HG03139 (cell line): ENCODE data around the gene FBN2.
"Not testable (repeated sequence)": the region's sequence is repeated elsewhere in the genome, so short reads cannot be mapped to it uniquely, and the experiment has no call there.

Source experiments
- ATAC-seq: cut with Tn5 transposase; IDR thresholded peaks from one replicate; pipeline ENCODE4 v1.9.1; 2021; ENCODE audit not compliant: unreplicated experiment

The FBN2 gene

GRCh38 chr5:128480158-128480557, 57.9 kb downstream of the FBN2 start:
- ATAC-seq: no peak

GRCh38 chr5:128478386-128479368, 59.4 kb downstream of the FBN2 start:
- ATAC-seq: no peak

- ATAC-seq: no peak
These were observed 60.1 kb downstream of the FBN2 start for GRCh38 chr5:128477944-128478343.

- no peak for ATAC-seq
These were observed 62.4 kb downstream of the FBN2 start for GRCh38 chr5:128475693-128476092.

DNA sequence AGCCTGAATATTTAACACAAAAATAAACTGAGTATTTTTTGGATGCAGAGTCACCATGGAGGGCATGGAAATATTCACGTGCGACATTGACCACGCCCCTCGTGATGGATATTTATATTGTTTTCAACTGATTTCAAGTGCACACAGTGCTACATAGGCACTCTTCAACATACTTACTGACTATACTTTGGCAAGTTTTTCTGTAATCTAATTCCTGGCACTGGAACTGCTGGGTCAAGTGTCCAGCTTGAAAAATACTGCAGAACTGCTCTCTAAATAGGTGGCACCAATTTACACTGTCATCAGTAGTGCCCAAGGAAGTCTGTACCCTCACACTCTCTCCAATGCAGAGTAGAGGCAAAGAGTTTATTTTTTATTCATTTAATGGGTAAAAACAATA, 65.1 kb downstream of the FBN2 start:
- no peak for ATAC-seq

GRCh38 chr5:128472036-128472435, 66.0 kb downstream of the FBN2 start:
- ATAC-seq: no peak

DNA sequence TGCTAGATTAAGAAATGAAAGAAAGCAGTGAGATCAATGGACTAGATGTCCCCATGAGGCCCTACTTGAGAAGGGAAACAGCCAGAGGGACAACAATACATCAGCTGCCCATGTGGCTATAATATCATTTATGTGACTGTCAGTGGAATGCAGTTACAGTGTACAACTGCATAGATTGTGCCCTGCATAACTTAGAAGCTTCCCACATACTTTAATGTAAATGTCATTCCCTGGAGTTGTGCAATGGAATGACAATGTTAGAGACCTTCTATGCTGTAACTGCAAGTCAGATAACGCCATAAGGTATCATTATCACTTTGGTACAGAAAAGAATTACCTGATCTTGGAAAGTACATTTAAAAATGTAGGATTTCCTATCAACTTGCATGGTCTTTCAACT, 67.4 kb downstream of the FBN2 start:
- ATAC-seq: no peak

- no peak for ATAC-seq
These were observed 68.1 kb downstream of the FBN2 start for GRCh38 chr5:128469912-128470311.

- no peak for ATAC-seq
These were observed 71.1 kb downstream of the FBN2 start for GRCh38 chr5:128466980-128467379.

GRCh38 chr5:128466554-128466953, 71.5 kb downstream of the FBN2 start:
- no peak for ATAC-seq

DNA sequence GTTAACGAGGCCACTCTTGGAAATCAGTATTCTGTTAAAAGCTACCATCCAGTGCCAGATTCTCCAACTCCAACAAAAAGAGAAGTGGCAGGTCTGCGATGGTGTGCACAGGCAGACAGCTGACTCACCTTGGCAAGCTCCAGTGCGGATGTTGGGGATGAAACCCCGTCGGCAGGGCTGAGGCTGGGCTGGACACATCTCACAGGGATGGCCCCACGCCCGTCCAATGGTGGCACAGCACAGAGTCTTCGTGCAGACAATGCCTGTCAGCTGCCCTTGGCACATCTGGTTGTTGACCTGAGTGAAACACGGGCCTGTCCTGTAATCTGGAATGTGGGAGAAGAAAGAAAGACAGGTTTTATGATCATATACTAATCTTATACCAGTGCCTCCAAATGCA, 73.4 kb downstream of the FBN2 start:
- no peak for ATAC-seq

DNA sequence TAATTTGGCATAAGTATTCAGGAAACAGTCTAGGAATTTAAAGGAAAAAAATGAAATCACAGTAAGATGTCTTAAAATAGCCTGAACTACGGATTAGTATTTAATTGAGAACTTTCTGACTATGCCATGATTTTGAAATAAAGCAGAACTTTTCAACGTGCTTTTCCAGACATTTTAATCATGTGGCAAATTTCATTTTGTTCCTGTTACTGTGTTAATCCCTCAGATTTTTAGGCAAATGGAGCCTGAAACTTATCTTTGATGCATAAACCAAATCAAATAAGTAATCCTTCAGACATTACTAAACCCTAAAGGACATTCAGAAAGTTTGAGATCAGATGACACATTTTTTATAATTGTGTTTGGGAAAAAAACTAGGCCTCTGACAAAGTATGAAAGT, 75.7 kb downstream of the FBN2 start:
- no peak for ATAC-seq

GRCh38 chr5:128457147-128457915, 80.7 kb downstream of the FBN2 start:
- ATAC-seq: not testable (repeated sequence)

DNA sequence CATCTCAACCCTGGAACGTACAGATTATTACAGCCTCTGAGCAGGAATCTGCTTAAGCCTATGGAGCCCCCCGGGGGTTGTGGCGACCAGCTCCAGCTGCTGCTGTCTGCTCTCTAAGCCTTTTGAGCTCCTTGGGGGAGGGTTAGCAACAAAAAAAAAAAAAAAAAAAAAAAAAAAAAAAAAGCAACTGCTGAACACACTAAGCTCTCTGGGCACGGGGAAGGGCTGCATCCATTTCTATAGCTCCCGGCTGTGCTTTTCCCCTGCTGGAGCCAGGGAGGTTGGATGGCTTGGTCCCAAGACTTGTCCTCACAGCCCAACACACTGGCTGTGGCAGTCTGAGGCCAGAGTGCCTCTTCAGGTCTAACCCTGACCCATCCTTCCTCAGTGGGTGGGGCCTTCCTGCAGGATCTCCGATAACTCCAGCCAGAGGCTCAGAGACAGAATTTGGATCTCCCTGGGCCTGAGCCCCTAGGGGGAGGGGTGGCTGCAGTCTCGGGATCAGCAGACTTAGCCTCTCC, 82.1 kb downstream of the FBN2 start:
- no peak for ATAC-seq

DNA sequence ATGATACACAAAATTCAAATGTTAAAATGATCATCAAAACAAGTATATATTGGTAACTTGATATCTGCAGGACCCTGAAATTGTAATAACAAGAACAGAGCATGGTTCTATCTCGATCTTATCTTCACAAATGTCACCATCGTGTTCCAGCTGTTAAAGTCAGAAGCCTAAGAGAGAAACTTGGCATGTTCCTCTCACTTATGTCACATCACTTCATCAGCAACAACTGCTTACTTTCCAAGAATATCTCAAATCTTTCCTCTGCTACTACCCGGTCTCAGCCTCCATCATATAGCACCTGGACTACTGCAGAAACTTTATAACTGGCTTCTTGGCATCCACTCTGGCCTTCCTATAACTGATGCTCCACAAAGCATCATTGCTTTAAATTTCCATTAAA, 84.9 kb downstream of the FBN2 start:
- ATAC-seq: no peak

- not testable (repeated sequence) for ATAC-seq
These were observed 90.8 kb downstream of the FBN2 start for GRCh38 chr5:128447224-128447623.

- no peak for ATAC-seq
These were observed 96.1 kb downstream of the FBN2 start for GRCh38 chr5:128441941-128442350.

DNA sequence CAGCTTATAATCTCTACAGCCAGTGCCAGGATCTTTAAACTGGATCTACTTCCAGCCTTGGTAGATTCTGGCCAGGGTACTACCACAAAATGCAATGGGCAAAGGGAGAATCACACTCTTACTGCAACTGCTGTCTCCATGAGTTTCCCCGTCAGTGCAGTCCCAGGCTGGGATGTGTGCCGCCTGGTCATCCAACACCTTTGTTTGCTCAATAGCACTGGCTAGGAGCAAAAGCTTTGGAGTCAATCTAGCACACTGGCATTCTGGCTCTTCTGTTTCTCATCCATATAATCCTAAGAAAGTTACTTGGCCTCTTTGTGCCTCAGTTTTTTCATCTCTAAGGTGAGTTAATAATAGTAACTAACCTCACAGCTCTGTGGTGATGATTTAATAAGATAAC, 96.9 kb downstream of the FBN2 start:
- no peak for ATAC-seq

DNA sequence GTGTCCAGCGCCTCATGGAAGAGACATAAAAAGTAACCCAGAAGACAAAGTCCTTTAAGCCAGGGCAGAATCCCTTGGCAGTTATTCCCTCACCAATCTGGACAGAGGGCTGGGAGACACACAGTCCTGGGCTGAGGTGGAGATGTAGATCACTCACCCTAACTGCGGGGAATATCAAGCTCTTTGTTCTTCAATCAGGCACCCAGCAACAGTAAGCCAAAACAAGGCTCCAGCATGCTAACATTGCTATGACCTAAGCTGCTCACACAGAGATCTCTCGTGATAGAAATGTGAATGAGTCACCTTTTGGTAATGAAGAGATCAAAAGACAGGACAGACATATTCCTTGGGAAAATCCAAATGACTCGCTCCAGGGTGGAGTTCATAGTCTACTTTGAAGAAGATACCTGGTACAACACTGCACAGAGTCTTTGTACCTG, 101.3 kb downstream of the FBN2 start:
- ATAC-seq: no peak

GRCh38 chr5:128435861-128436260, 102.2 kb downstream of the FBN2 start:
- ATAC-seq: no peak

GRCh38 chr5:128434993-128435392, 103.1 kb downstream of the FBN2 start:
- no peak for ATAC-seq
